Islet of Langerhans (tissue), 1 donor: ENCODE data around the gene TRAF7.

ENCODE experiments used
- FAIRE-seq: peaks from one replicate; lab custom pipeline; 2011; peaks lifted over from hg19 to GRCh38; lab: Jason Lieb, UNC

The TRAF7 gene

GRCh38 chr16:2223942-2224486 is 68.4 kb downstream of the TRAF7 start:
- FAIRE-seq = no peak

GRCh38 chr16:2226245-2226793 is 70.7 kb downstream of the TRAF7 start:
- no peak for FAIRE-seq

- FAIRE-seq = no peak
Measured at GRCh38 chr16:2226918-2227317, 71.3 kb downstream of the TRAF7 start.
